GM18498 (cell line): ENCODE measurements around the gene PDILT.
"Not testable (repeated sequence)": the region's sequence is repeated elsewhere in the genome, so short reads cannot be mapped to it uniquely, and the experiment has no call there.

ENCODE experiments used
- ATAC-seq: cut with Tn5 transposase; IDR thresholded peaks from one replicate; pipeline ENCODE4 v1.9.1; 2021; ENCODE audit warnings: mild to moderate bottlenecking, moderate library complexity; ENCODE audit not compliant: unreplicated experiment

PDILT gene

GRCh38 chr16:20404637-20405036 lies at the start of gene PDILT:
PDILT (minus strand) TSS chr16:20404737; CDS start chr16:20399300, 5,437 bp downstream.
- no peak for ATAC-seq

- not testable (repeated sequence) for ATAC-seq
Observed at GRCh38 chr16:20453633-20454032, 49.1 kb upstream of the PDILT start.

GRCh38 chr16:20451364-20451763 lies 46.8 kb upstream of the PDILT start, which contains the start of gene ACSM2A:
ACSM2A (plus strand) TSS chr16:20451521; CDS start chr16:20460115, 8,594 bp downstream.
- not testable (repeated sequence) for ATAC-seq

- ATAC-seq = not testable (repeated sequence)
Observed at GRCh38 chr16:20446652-20447393, 42.3 kb upstream of the PDILT start.

- not testable (repeated sequence) for ATAC-seq
Observed at GRCh38 chr16:20441859-20442258, 37.3 kb upstream of the PDILT start.

- no peak for ATAC-seq
Observed at GRCh38 chr16:20441191-20441590, 36.7 kb upstream of the PDILT start.

GRCh38 chr16:20440731-20441130 lies 36.2 kb upstream of the PDILT start:
- not testable (repeated sequence) for ATAC-seq

- ATAC-seq = not testable (repeated sequence)
Observed at GRCh38 chr16:20439820-20440231, 35.3 kb upstream of the PDILT start.

- not testable (repeated sequence) for ATAC-seq
Observed at GRCh38 chr16:20438950-20439349, 34.4 kb upstream of the PDILT start.

GRCh38 chr16:20430948-20431347 lies 26.4 kb upstream of the PDILT start:
- ATAC-seq = no peak

GRCh38 chr16:20430480-20430879 lies 25.9 kb upstream of the PDILT start:
- ATAC-seq = not testable (repeated sequence)

- ATAC-seq = not testable (repeated sequence)
Observed at GRCh38 chr16:20429499-20429898, 25.0 kb upstream of the PDILT start.

GRCh38 chr16:20427401-20427797 lies 22.9 kb upstream of the PDILT start:
- not testable (repeated sequence) for ATAC-seq

- ATAC-seq = no peak
Observed at GRCh38 chr16:20424129-20424866, 19.8 kb upstream of the PDILT start.

GRCh38 chr16:20423772-20424128 lies 19.2 kb upstream of the PDILT start:
- not testable (repeated sequence) for ATAC-seq

GRCh38 chr16:20421748-20422147 lies 17.2 kb upstream of the PDILT start:
- ATAC-seq = not testable (repeated sequence)

GRCh38 chr16:20419093-20419492 lies 14.6 kb upstream of the PDILT start:
- ATAC-seq = not testable (repeated sequence)

GRCh38 chr16:20415541-20415940 lies 11.0 kb upstream of the PDILT start:
- ATAC-seq = no peak

GRCh38 chr16:20411055-20411454 lies 6.5 kb upstream of the PDILT start:
- ATAC-seq = no peak

GRCh38 chr16:20410121-20410723 lies 5.7 kb upstream of the PDILT start:
- no peak for ATAC-seq

- no peak for ATAC-seq
Observed at GRCh38 chr16:20409398-20410120, 5.0 kb upstream of the PDILT start, which contains the start of gene ACSM5. ACSM5 (plus strand) TSS chr16:20409534; CDS start chr16:20411485, 1,951 bp downstream.
